Neural progenitor cell (in vitro differentiated cells): ENCODE data around the gene RALGAPA1. TPM values are rescaled to one million over a fixed set of nuclear protein-coding genes. Genes with fewer than 3 reads are reported as not detected.

Experiments
- DNase-seq: peaks from one replicate; pipeline ENCODE4 v3.0.0-alpha.2; 2016; ENCODE audit warnings: low spot score
- H2AFZ ChIP-seq: fragments of 200-600 bp; sonication (generic); replicated peaks from 2 replicates; pipeline ENCODE4 v1.6.1; 2016; ENCODE audit warnings: antibody characterized with exemption
- H3F3A ChIP-seq: fragments of 200-600 bp; sonication (generic); 2 replicates; pipeline ENCODE4 v1.6.1; 2016; ENCODE audit warnings: antibody characterized with exemption, low read depth
- H3K27ac ChIP-seq: fragments of 200-600 bp; sonication (generic); 2 replicates; pipeline ENCODE4 v1.5.1; 2016; ENCODE audit warnings: mild to moderate bottlenecking
- H3K27me3 ChIP-seq: fragments of 200-600 bp; sonication (generic); 2 replicates; pipeline ENCODE4 v1.6.1; 2016; ENCODE audit warnings: mild to moderate bottlenecking, moderate library complexity
- H3K36me3 ChIP-seq: fragments of 200-600 bp; sonication (generic); 2 replicates; pipeline ENCODE4 v1.5.1; 2016
- H3K4me1 ChIP-seq: fragments of 200-600 bp; sonication (generic); 2 replicates; pipeline ENCODE4 v1.6.1; 2016; ENCODE audit warnings: mixed run types
- H3K4me2 ChIP-seq: fragments of 200-600 bp; sonication (generic); 2 replicates; pipeline ENCODE4 v1.6.1; 2016
- H3K4me3 ChIP-seq: fragments of 200-600 bp; sonication (generic); 2 replicates; pipeline ENCODE4 v1.5.1; 2016
- H3K79me2 ChIP-seq: fragments of 200-600 bp; sonication (generic); 2 replicates; pipeline ENCODE4 v1.6.1; 2016; ENCODE audit warnings: low read depth
- H3K9ac ChIP-seq: fragments of 200-600 bp; sonication (generic); 2 replicates; pipeline ENCODE4 v1.6.1; 2016
- H3K9me3 ChIP-seq: fragments of 200-600 bp; sonication (generic); 2 replicates; pipeline ENCODE4 v1.5.1; 2016; ENCODE audit warnings: low read depth
- H4K20me1 ChIP-seq: fragments of 200-600 bp; sonication (generic); 2 replicates; pipeline ENCODE4 v1.6.1; 2016; ENCODE audit warnings: low read depth
- H3K27ac Mint-ChIP-seq: 3 replicates; pipeline ENCODE4 v1.8.0; 2021; ENCODE audit warnings: mixed read lengths
- H3K27me3 Mint-ChIP-seq: 2 replicates; pipeline ENCODE4 v1.8.0; 2022; ENCODE audit warnings: low read depth, mild to moderate bottlenecking, inconsistent platforms, moderate library complexity, mixed read lengths; ENCODE audit not compliant: insufficient read depth
- H3K36me3 Mint-ChIP-seq: 3 replicates; pipeline ENCODE4 v1.8.0; 2021; ENCODE audit warnings: mixed read lengths
- H3K4me1 Mint-ChIP-seq: 3 replicates; pipeline ENCODE4 v1.8.0; 2021; ENCODE audit warnings: mixed read lengths
- H3K4me3 Mint-ChIP-seq: 3 replicates; pipeline ENCODE4 v1.8.0; 2021; ENCODE audit warnings: mild to moderate bottlenecking, moderate library complexity, mixed read lengths
- H3K9me3 Mint-ChIP-seq: 3 replicates; pipeline ENCODE4 v1.8.0; 2020; ENCODE audit warnings: mixed read lengths
- EZH2 ChIP-seq: fragments of 200-600 bp; sonication (generic); IDR thresholded peaks from 2 replicates; pipeline ENCODE4 v1.6.1; 2017; ENCODE audit warnings: antibody characterized with exemption, mild to moderate bottlenecking, moderate library complexity
- EZH2phosphoT487 ChIP-seq: fragments of 200-600 bp; sonication (generic); IDR thresholded peaks from 2 replicates; pipeline ENCODE4 v1.6.1; 2017; ENCODE audit warnings: antibody characterized with exemption
- total RNA-seq: library from RNA; depleted of rRNA; stranded (reverse); fragments of >200 nt; gene quantifications from 2 replicates; pipeline ENCODE4 v1.2.3, GENCODE V29; 2015; ENCODE audit warnings: low replicate concordance
- TF ChIP-seq, protein P1 (sequence below): fragments of 200-600 bp; sonication (generic); IDR thresholded peaks from 2 replicates; pipeline ENCODE4 v1.5.1; 2017; ENCODE audit warnings: antibody characterized with exemption, mild to moderate bottlenecking

RALGAPA1 gene
- total RNA-seq, 1 donor from 2014 or later = 31.7 TPM

DNA sequence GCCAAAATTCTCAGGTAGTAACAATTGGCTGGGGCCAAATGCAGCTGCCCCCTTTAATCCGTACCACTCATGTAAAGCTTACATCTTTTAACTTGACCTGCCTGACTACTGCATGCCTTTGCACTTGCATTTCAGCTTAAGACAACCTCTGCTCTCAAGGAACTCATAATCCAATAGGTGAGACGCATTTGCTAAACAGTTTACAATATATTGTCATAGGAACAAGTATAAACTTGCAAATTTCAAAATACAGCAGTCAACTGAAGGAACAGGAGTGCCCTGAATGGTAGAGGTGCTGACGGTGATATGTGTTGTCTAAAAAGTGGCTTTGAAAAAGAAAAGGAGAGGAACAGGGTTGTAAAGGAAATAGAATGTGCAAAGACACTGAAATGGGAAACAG lies 13.4 kb upstream of the RALGAPA1 start:
- Histone ChIP-seq H3K79me2 (peaks cover 5% of the 10 kb centered on the region), H3F3A (peaks cover 13% of the 10 kb centered on the region), H3K4me1 (peaks cover 1% of the 10 kb centered on the region), H3K9me3 (no peaks in the 10 kb centered on the region), H3K36me3 (no peaks in the 10 kb centered on the region), H3K4me2 (no peak overlapping the region), H2AFZ (no peak overlapping the region), H3K27ac (no peak overlapping the region), H3K9ac (no peak overlapping the region), H4K20me1 (no peaks in the 10 kb centered on the region), H3K27me3 (no peaks in the 10 kb centered on the region), H3K4me3 (no peak overlapping the region)
- Mint-ChIP-seq H3K4me1 (peaks cover 9% of the 10 kb centered on the region), H3K27ac (no peak overlapping the region), H3K27me3 (peaks cover 4% of the 10 kb centered on the region), H3K9me3 (no peaks in the 10 kb centered on the region), H3K36me3 (no peaks in the 10 kb centered on the region), H3K4me3 (no peak overlapping the region)
- DNase-seq = no peak
- no peak for TF ChIP-seq EZH2
- TF ChIP-seq EZH2phosphoT487 = no peak
- TF ChIP-seq, protein P1, sequence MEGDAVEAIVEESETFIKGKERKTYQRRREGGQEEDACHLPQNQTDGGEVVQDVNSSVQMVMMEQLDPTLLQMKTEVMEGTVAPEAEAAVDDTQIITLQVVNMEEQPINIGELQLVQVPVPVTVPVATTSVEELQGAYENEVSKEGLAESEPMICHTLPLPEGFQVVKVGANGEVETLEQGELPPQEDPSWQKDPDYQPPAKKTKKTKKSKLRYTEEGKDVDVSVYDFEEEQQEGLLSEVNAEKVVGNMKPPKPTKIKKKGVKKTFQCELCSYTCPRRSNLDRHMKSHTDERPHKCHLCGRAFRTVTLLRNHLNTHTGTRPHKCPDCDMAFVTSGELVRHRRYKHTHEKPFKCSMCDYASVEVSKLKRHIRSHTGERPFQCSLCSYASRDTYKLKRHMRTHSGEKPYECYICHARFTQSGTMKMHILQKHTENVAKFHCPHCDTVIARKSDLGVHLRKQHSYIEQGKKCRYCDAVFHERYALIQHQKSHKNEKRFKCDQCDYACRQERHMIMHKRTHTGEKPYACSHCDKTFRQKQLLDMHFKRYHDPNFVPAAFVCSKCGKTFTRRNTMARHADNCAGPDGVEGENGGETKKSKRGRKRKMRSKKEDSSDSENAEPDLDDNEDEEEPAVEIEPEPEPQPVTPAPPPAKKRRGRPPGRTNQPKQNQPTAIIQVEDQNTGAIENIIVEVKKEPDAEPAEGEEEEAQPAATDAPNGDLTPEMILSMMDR = no peak

DNA sequence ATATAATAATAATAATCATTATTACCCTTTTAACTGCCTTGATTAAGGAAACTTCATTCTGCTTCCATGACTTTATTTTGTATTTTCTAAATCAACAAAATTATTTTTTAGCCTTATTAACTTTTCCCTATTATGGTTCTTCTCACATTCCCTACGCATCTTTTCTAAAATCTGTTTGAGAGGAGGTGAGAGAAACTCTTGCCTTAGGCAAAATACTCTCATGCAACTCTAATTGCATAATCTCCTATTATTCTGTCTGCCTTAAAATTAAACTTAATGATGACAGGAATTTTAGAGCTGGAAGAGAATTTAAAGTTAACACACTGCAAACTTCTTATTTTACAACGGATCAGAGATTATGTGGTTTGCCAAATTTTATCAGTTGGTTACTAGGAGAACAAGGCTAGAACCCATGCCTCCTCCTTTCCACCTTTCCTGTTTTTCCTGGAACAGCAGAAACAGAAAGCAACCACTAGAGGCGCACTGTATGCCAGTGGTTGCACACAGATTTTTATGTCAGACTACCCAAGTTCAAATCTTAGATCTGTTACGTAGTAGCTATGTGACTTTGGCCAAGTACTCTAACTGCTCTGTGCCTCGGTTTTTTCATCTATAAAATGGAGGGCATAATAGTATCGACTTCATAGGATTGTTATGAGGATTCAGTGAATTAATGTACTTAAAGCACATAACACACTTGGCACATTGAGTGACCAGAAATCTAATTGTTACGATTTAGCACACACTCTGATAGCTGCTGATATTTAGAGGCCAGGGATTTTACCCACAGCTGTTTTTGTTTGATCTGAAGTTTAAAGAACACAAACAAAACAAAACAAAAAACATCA lies 12.7 kb upstream of the RALGAPA1 start:
- H3K4me3 Mint-ChIP-seq = no peak overlapping the region
- H3K4me1 ChIP-seq = no peaks in the 10 kb centered on the region
- no peaks in the 10 kb centered on the region for H3K9me3 ChIP-seq
- H3K4me1 Mint-ChIP-seq = peaks cover 3% of the 10 kb centered on the region
- peaks cover 6% of the 10 kb centered on the region for H3F3A ChIP-seq
- peaks cover 4% of the 10 kb centered on the region for H3K27me3 Mint-ChIP-seq
- H4K20me1 ChIP-seq = no peaks in the 10 kb centered on the region
- no peaks in the 10 kb centered on the region for H3K79me2 ChIP-seq
- no peaks in the 10 kb centered on the region for H3K27me3 ChIP-seq
- H3K4me2 ChIP-seq = no peak overlapping the region
- H3K4me3 ChIP-seq = no peak overlapping the region
- H3K9me3 Mint-ChIP-seq = no peaks in the 10 kb centered on the region
- no peaks in the 10 kb centered on the region for H3K36me3 ChIP-seq
- DNase-seq = no peak
- H3K36me3 Mint-ChIP-seq = no peaks in the 10 kb centered on the region
- no peak overlapping the region for H3K27ac ChIP-seq
- no peak for TF ChIP-seq EZH2
- TF ChIP-seq, protein P1 = peak; percentile 35
- H3K27ac Mint-ChIP-seq = no peak overlapping the region
- H3K9ac ChIP-seq = no peak overlapping the region
- no peak overlapping the region for H2AFZ ChIP-seq

DNA sequence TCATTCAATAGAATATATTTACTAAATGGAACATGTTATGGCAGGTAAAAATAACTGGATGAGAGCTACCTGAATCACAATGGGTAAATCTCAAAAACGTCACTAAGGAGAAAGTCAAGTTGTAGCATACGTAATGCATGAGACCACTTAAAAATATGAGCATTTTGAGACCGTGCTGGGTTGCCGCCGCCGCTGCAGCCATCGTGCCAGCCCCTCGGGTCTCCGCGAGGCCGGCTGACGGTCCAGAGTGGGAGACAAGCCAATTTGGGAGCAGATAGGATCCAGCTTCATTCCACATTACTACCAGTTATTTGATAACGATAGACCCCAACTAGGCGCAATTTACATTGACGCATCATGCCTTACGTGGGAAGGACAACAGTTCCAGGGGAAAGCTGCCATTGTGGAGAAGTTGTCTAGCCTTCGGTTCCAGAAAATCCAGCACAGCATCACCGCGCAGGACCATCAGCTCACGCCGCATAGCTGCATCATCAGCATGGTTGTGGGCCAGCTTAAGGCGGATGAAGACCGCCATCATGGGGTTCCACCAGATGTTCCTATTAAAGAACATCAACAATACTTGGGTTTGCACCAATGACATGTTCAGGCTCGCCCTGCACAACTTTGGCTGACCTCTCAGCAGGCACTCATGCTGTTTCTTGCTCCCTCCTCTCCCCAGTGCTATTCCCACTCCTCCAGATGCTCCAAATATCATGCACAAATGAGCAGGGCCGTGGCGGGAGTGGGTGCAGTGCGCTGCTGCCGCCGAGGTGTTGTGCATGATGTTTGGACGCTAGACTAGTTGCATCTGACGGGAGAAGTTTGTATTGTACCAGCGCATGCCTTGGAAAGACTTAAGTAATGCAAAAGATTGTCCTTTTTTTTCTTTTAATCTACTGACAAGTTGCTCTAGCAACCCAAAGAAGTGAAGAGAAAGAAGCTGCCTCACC lies 10.8 kb upstream of the RALGAPA1 start:
- no peak overlapping the region for H3K4me2 ChIP-seq

More for the DNA sequence above, 10.8 kb upstream of the RALGAPA1 start:
- H3K9ac ChIP-seq = no peak overlapping the region
- Mint-ChIP-seq H3K27me3 (peaks cover 2% of the 10 kb centered on the region), H3K4me1 (no peaks in the 10 kb centered on the region), H3K27ac (no peak overlapping the region), H3K4me3 (no peak overlapping the region), H3K36me3 (no peaks in the 10 kb centered on the region), H3K9me3 (no peaks in the 10 kb centered on the region)
- no peak overlapping the region for H3K27ac ChIP-seq
- H3K27me3 ChIP-seq = no peaks in the 10 kb centered on the region
- no peak overlapping the region for H2AFZ ChIP-seq
- no peaks in the 10 kb centered on the region for H3K36me3 ChIP-seq
- DNase-seq = no peak
- no peaks in the 10 kb centered on the region for H3K9me3 ChIP-seq
- no peaks in the 10 kb centered on the region for H3K4me1 ChIP-seq
- H3K79me2 ChIP-seq = no peaks in the 10 kb centered on the region
- TF ChIP-seq EZH2 (no peak), EZH2phosphoT487 (no peak)
- TF ChIP-seq, protein P1 = no peak
- H3F3A ChIP-seq = no peaks in the 10 kb centered on the region
- no peak overlapping the region for H3K4me3 ChIP-seq
- H4K20me1 ChIP-seq = no peaks in the 10 kb centered on the region
